GM12892 (cell line): ENCODE data around the gene TMEM131.

Experiments
- DNase-seq: peaks from one replicate; pipeline ENCODE4 v3.0.0; 2011; ENCODE audit not compliant: insufficient read length
- FAIRE-seq: peaks from 2 replicates; lab custom pipeline; 2011; peaks lifted over from hg19 to GRCh38; lab: Jason Lieb, UNC
- POLR2A ChIP-seq: IDR thresholded peaks from 2 replicates; pipeline ENCODE4 v1.6.1; 2011; ENCODE audit warnings: low read depth, low read length, control low read depth
- POLR2AphosphoS5 ChIP-seq: IDR thresholded peaks from 2 replicates; pipeline ENCODE4 v1.6.1; 2011; ENCODE audit warnings: low read depth, low read length, control low read depth
- TAF1 ChIP-seq: IDR thresholded peaks from 2 replicates; pipeline ENCODE4 v1.6.1; 2011; ENCODE audit warnings: low read depth, mild to moderate bottlenecking, control low read depth, low read length, borderline replicate concordance

Gene TMEM131

DNA sequence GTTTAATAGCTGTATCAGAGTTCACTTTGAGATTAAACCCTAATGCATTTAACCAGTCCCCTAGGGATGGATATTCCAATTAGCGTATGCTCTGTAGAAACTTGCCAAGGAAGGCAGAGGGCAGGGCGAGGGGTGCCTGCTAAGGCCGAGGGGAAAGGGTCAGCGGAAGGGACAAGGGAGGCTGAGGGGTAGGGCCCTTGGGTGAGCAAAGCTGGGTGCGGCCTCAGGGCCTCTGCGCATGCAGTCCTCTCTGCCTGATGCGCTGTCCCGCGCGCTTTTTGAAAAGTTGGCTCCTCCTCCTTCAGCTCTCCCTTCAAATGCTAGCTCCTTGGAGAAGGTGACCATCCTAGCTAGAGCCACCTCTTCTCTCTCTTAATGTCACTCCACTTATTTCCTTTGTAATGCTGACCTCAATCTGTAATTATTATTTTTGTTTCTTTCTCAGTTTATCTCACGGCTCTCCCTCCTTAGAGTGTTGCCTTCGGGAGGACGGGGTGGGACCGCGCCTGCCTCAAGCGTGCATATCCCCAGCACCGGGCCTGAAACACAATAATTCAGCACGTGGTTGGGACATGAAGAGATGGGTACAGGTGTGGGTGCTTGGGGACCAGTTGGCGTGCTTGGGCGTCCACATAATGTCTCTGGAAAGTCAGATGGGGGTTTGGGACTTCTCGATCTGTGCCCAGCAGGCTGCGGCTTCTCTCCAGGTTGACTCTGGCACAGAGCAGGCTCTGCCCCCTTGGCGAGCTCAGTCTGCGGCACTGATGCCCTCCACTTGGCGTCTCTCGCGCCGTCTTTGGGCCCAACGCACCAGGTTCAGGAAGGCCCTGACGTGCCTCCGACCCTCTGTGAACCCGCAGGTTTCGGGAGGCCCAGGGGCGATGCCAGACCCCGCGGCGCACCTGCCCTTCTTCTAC, 272.3 kb downstream of the TMEM131 start:
- DNase-seq (no peak), FAIRE-seq (no peak)
- TF ChIP-seq POLR2A (no peak), TAF1 (no peak), POLR2AphosphoS5 (no peak)

DNA sequence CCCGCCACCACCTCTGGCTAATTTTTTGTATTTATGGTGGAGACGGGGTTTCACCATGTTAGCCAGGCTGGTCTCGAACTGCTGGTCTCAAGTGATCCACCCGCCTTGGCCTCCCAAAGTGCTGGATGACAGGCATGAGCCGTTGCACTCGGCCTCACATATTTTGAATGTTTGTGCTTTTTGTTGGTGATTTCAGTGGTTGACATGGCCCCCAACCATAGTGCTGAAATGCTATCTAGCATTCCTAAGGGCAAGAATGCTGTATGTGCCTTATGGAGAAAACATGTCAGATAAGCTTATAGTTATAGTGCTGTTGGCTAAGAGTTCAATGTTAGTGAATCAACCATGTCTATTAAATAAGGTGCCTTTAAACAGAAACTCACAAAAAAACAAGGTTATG, 273.5 kb downstream of the TMEM131 start:
- TF ChIP-seq TAF1 (no peak), POLR2AphosphoS5 (no peak), POLR2A (no peak)

DNA sequence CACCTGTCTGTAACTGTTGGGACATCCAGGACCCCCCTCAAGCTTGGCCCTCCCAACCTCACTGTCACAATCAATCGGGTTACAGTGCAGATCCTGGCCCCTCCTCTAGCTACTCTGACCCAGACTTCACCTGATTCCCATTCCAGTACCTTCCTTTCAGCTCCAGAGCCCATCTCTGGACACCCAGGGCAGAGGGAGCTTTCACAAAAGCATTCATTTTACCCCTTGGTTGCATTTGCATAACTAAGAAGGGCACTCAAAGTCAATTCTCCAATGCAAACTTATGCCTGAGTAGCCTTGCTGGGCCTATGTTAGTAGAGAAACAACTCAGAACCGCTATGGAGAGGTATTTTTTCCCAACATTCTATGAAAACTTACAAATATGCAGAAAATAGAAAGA, 275.0 kb downstream of the TMEM131 start:
- TF ChIP-seq TAF1 (no peak), POLR2A (no peak), POLR2AphosphoS5 (no peak)
- FAIRE-seq (no peak), DNase-seq (no peak)

More for the DNA sequence above, 273.5 kb downstream of the TMEM131 start:
- FAIRE-seq (no peak), DNase-seq (no peak)

DNA sequence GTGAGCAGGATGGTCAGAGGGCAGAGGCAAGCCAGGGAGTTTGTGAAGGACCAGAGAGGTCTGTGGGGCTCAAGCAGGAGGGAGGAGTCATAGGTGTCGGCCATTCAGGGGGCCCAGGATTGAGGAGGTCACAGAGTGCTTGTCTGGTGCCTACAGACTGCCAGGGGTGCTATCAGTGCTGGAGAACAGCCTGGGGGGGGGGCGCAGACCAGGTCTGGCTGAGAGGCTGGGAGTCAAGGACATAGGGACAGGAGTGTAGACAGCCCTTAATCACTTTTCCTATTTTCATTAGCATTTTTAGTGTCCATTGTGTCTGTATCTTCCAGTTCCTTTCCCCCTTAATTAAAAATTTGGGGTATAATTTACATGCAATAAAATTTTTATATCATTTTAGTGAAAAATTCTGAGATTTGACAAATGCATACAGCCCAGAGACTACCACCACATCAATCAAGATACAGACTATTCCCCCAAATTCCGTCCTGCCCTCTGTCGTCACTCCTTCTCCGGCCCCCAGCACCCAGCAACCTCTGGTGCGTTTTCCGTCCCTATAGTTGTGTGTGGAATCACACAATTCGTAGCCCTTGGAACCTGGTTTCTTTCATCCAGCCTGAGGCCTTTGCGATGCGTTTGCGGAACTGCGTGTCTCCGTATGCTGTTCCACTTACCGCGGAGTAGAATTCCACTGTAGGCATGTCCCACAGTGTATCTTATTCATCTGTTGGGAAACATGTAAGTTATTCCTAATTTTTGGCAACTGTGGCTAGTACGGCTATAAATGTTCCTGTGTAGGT, 276.2 kb downstream of the TMEM131 start:
- no peak for FAIRE-seq
- DNase-seq, result no peak

DNA sequence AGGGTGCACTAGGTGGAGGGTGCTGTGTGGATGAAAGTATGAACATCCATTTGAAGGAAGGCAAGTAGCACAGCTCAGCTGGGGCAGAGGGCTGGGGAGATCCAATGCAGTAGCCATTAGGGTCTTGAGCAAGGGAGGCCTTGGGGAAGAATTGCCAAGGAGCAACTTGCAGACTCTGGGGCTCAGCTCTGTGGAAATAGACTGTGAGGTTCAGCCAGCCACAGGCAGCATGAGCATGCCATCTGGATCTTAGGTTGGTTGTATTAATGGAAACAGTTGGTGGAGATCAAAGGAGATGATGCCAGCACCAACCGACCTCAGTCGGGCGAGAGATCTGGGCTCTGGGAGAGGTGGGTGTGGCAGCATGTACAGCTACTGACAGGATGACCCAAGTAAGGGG, 276.8 kb downstream of the TMEM131 start:
- no peak for TF ChIP-seq POLR2A
- no peak for TF ChIP-seq POLR2AphosphoS5
- no peak for TF ChIP-seq TAF1
- no peak for DNase-seq
- FAIRE-seq, result no peak

More for the DNA sequence above, 276.2 kb downstream of the TMEM131 start:
- no peak for TF ChIP-seq POLR2A
- no peak for TF ChIP-seq POLR2AphosphoS5
- no peak for TF ChIP-seq TAF1

DNA sequence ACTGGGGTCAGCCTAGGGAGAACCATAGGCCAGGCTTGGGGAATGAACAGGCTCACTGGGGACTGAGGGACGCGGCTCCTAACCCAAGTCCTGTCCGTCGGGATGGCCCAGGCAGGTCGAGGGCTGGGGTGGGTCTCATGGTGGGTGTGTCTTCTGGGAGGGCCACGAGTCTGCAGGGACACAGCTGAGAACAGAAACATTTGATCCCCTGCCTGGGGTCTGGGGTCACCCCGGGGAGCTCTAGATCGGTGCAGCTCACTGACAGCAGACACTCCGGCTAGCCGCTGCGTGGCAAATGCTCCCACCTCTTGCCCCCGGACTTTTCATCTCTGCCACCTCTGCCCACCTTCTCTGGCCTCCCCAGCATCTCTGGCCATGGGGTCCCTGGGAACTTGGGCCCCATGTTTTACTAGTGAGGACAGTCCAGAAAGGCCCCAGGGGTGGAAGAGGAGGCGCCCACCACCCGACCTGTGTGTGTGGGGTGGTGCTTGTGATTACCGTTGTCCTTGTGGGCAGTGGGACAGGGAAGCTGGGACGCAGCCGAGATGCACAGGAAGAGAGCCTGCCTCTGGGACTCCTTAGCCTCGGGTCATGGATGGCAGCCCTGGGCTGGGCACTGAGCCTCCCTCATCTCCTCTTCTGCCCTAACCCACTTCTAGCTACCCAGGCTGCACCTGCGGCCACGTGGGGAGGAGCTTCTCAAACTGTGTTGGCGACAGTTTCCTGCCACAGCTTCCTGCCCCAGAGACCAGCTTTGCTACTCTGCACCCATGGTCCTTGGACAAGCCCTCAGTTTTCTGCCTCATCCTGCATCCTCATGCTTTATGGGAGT, 277.5 kb downstream of the TMEM131 start:
- FAIRE-seq (peak; percentile 33), DNase-seq (peak; percentile 59)
- TF ChIP-seq POLR2A (no peak), TAF1 (no peak), POLR2AphosphoS5 (no peak)

DNA sequence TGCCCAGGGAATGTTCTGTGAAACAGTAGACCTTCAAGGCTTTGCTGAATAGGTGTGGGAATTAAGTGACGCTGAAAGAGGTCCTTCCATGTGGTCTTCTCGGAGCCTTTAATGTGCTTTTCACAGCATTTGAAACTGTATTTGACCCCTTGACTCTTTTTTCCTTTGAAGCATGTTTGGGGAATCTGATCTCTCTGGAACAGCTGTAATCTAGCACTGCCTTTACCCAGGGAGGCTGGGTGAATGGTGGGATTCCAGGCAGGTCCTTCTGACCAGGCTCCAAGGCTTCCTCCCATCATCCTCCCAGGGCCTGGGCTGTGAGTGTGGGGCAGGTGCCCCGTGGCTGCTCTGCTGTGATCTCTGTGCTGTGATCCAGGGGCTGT, 278.1 kb downstream of the TMEM131 start:
- TF ChIP-seq POLR2AphosphoS5 (no peak), TAF1 (no peak), POLR2A (no peak)
- FAIRE-seq, result no peak
- no peak for DNase-seq

DNA sequence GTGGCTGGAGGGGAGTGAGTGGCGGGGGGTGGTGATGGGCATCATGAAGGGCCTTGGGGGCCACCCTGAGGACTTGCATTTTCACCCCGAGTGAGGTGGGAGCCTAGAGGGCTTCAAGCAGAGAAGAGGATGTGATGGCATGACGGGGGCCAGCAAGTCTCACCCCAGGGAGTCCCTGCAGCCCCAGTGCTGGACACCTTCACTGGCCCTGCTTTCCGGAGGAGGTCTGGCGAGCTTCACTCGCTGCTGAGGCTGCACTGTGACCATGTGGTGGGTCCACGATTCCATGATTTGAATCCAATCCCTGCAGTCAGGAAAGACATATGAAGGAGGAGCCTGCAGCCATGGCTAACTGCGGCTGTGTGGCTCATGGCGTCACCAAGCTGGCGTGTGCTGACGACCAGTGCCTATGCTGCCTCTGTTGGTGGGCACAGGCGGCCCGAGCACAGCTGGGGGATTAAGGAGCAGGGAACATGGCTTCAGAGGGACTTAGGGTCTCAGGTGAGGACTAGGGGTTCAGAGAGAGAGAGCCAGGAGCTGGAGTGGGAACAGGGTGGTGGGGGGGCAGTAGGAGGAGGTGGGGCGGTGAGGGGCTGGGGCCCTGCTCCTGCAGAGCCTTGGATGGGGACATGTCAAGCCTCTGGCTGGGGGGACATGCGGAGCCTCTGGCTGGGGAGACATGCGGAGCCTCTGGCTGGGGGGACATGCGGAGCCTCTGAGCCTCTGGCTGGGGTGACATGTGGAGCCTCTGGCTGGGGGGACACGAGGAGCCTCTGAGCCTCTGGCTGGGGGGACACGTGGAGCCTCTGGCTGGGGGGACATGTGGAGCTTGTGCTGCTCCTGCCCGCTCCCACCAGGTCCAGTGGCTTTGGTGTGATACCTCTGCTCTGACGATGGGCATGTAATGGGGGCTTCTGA, 278.8 kb downstream of the TMEM131 start:
- TF ChIP-seq TAF1 (no peak), POLR2A (no peak), POLR2AphosphoS5 (no peak)
- no peak for DNase-seq

DNA sequence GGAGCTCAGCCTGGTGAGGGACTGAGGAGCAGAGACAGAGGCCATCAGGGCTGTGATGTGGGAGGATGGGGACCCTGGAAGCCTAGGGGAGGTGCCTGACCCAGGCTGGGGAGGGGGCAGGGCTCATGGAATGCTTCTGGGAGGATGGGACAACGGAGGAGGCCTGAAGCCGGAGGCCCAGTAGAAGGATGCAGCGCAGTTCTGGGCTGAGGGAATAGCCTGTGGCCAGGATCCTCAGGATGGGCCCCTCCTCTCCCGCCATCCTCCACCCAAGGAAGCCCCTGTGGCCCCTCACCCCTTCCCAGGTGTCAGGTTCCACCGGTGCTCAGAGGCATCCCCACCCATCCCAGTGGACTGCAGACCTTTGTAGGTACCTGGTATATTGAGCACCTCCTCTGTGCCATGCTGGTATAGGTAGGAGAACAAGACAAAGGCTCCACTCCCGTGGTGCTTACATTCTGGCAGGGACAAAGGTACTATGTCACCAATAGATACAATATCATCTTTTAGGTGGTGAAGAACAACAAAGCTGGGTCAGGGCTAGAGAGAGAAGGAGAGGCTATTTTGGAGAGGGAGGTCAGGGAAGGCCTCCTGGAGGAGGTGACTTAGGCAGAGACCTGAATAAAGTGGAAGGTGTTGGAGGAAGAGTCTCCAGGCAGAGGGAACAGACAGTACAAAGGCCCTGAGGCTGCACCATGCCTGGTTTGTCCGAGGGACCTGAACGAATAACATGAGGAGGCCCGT, 279.6 kb downstream of the TMEM131 start:
- FAIRE-seq, result no peak
- TF ChIP-seq TAF1 (no peak), POLR2A (no peak), POLR2AphosphoS5 (no peak)
- DNase-seq, result no peak

More for the DNA sequence above, 278.8 kb downstream of the TMEM131 start:
- no peak for FAIRE-seq

DNA sequence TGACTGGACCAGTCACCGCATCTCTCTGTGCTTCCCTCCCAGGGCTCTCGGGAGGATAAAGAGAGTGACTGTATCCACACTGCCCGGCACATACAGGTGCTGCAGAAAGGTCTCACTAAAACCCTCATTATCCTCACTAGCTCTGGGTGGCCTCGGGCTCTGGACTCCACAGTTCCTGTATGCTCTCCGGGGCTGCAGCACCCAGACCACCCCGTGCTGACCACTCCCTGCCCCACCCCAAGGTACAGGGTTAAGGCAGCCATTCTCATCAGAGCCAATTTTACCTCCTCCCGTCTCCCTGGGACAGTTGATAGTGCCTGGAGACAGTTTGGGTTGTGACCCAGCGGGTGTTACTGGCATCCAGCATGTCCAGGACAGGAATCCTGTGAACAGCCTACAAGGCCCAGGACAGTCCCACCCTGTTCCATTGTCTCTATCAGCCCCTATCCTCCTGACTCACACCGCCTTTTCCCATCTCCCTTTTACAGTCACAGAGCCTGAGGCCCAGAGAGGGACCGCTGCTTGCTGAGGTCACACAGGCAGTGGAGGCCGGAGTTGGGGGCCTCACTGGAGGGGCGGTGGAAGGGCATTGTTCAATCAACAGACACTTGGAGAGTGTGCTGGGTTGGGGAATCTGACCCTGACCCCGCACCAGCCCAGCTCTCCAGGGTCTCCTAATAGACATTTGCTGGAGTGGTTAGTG, 280.6 kb downstream of the TMEM131 start:
- DNase-seq, result no peak

More for the DNA sequence above, 280.6 kb downstream of the TMEM131 start:
- no peak for FAIRE-seq
- TF ChIP-seq POLR2A, result no peak
- no peak for TF ChIP-seq TAF1
- TF ChIP-seq POLR2AphosphoS5, result no peak
